Spleen (tissue), 7 donors: ENCODE data around the gene CCDC177.

Experiments used
- CTCF ChIP-seq, 11 experiments: fragments of 200-600 bp in 7 of 11; fragments of 450-650 bp in 4 of 11; sonication (generic) in 4 of 11; IDR thresholded peaks in 8 of 11; conservative IDR thresholded peaks in 3 of 11; 1 replicate in 7 of 11; 2 replicates in 4 of 11; pipeline versions ENCODE4 v1.4.0 to v1.8.0; 2016 to 2021; ENCODE audit warnings: antibody characterized with exemption in 11 of 11, inconsistent platforms in 4 of 11, mild to moderate bottlenecking in 1 of 11
- POLR2A ChIP-seq, 3 donors: fragments of 450-650 bp; IDR thresholded peaks; one replicate each; pipeline ENCODE4 v1.5.1; 2017; ENCODE audit warnings: antibody characterized with exemption in 3 of 3, mild to moderate bottlenecking in 1 of 3
- donor health status: DM: no; HTN: no; CAD: no; lungs with moderate emphysema.
- donor health status: DM: no; HTN: no; CAD: no.
- donor health status: DM: no; HTN: no; CAD: no.

- no peak for TF ChIP-seq POLR2A (IDR thresholded peaks at IDR 0.05)
- no peak for TF ChIP-seq CTCF (IDR thresholded peaks at IDR 0.05 in 8 of 11, conservative IDR thresholded peaks at IDR 0.05 in 3 of 11)
Observed at GRCh38 chr14:69617796-69618195, 43.1 kb upstream of the CCDC177 start.
